Measurements from ENCODE around the gene UBE3A. TPM values are rescaled to one million over a fixed set of nuclear protein-coding genes. Genes with fewer than 3 reads are reported as not detected.
"Not testable (repeated sequence)": the region's sequence is repeated elsewhere in the genome, so short reads cannot be mapped to it uniquely, and the experiment has no call there.

Gene UBE3A
- total RNA-seq, 1 donor = 80.3 TPM

DNA sequence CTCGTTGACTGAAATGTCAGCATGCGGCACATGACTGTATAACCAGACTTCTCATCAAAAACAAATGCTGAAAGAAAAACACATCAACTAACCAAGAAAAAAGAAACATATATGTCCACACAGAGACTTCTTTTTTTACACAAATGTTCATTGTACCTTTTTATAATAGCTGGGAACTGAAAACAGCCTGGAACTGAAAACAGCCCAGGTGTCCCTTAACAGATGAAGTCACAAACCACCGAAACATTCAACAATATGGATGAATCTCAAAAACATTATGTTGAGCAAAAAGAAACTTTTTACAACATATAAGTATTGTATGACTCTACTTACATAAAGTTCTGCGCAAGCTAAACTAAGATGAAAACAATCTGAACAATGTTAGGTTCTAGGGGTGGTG lies 20.6 kb downstream of the UBE3A start:
- no peak for DNase-seq (ENCODE audit: low read depth)
- no peak overlapping the region for H3K4me3 ChIP-seq (ENCODE audit: low read depth, low read length)
- TF ChIP-seq, protein P1, sequence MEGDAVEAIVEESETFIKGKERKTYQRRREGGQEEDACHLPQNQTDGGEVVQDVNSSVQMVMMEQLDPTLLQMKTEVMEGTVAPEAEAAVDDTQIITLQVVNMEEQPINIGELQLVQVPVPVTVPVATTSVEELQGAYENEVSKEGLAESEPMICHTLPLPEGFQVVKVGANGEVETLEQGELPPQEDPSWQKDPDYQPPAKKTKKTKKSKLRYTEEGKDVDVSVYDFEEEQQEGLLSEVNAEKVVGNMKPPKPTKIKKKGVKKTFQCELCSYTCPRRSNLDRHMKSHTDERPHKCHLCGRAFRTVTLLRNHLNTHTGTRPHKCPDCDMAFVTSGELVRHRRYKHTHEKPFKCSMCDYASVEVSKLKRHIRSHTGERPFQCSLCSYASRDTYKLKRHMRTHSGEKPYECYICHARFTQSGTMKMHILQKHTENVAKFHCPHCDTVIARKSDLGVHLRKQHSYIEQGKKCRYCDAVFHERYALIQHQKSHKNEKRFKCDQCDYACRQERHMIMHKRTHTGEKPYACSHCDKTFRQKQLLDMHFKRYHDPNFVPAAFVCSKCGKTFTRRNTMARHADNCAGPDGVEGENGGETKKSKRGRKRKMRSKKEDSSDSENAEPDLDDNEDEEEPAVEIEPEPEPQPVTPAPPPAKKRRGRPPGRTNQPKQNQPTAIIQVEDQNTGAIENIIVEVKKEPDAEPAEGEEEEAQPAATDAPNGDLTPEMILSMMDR (IDR thresholded peaks at IDR 0.05; ENCODE audit: insufficient read depth, low read length) = no peak

DNA sequence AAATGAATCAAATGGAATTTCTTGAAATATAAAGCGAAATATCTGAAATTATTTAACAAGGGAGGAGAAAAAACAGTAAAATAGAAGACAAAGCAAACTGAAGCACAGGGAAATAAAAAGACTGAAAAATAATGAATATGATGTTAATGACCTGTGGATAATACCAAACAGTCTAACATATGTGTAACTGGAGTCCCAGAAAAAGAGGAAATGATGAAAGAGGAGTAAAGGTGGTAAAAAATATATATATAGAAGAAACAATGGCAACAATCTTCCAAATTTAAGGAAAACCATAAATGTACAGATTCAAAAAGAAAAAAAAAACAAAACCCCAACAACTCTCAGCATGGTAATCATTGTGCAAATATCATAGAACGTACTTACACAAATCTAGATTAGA lies 21.2 kb downstream of the UBE3A start:
- H3K4me3 ChIP-seq (ENCODE audit: low read depth, low read length) = no peak overlapping the region
- TF ChIP-seq, protein P1 (IDR thresholded peaks at IDR 0.05; ENCODE audit: insufficient read depth, low read length) = no peak
- DNase-seq (ENCODE audit: low read depth) = no peak

DNA sequence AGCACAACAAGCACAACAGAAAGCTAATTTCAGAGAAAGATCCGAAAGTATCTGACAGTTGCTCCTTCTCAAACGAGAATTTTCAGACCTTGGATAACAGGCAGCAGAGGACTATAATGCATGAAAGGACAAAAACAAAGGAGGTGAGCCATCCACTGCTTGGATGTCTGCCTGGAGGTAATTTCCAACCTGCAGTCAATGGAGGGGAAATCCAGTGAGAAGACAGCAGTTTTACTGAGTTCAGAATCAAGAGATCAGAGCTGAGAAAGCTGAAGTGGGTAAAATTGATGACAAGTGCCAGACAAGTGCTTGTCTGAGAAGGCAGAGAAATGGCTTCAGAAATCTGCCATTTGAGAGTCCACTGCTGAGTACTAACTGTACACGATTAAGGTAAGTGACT lies 22.1 kb downstream of the UBE3A start:
- TF ChIP-seq, protein P1 (IDR thresholded peaks at IDR 0.05; ENCODE audit: insufficient read depth, low read length) = no peak
- H3K4me3 ChIP-seq (ENCODE audit: low read depth, low read length) = no peak overlapping the region
- DNase-seq (ENCODE audit: low read depth) = no peak

DNA sequence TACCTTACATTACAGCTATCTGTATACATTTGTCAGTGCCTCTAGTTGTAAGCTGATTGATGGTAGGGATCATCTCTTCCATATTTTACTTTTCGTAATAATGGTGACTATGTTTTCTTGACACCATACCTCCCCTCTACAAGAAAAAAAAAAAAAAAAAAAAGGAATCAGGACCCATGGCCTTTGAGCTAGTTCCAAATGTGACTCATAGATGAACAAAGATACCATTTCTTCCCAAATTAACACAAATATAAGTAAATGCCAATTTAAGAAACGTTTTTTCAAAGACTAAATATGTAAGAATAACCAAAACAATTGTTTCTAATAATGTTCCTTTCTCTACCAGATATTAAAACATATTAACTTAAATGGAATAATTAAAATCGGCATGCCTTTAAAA lies 23.1 kb downstream of the UBE3A start:
- H3K4me3 ChIP-seq (ENCODE audit: low read depth, low read length) = no peak overlapping the region
- TF ChIP-seq, protein P1 (IDR thresholded peaks at IDR 0.05; ENCODE audit: insufficient read depth, low read length) = no peak
- no peak for DNase-seq (ENCODE audit: low read depth)

DNA sequence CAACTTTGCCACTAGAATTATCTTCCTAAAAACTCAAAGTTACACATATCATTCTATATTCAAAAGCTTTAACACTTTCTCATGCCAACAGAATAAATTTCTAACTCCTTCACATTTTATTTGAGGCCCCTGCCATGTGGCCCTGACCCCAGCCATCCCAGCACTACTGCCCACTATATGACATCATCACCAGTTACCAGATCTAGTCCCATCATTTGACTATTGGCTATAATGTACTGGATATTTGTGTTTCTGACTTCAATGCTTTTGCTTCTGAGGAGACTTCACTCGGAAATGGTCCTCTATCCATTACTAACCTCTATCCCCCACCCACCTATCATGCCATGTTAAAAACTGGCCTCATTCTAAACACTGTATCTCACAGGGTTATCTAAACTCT lies 23.6 kb downstream of the UBE3A start:
- H3K4me3 ChIP-seq (ENCODE audit: low read depth, low read length) = no peak overlapping the region
- TF ChIP-seq, protein P1 (IDR thresholded peaks at IDR 0.05; ENCODE audit: insufficient read depth, low read length) = no peak
- no peak for DNase-seq (ENCODE audit: low read depth)

DNA sequence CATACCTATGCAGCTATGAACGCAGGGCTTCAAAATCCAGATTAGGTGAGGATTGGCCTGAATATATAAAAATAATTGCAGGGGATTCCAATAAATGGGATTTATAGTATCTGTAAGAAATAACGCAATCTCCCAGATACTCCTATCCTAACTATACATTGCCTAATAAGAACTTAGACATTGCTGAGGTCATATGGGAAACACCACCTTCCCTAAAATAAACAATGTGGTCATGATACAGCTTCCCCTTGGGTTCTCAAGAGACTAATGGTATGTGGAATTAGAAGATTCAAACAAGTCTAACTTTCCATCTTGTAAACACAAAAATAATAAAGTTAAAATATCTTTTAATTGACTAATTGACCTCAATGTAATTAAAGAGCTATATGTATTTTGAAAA lies 28.2 kb downstream of the UBE3A start:
- no peak for DNase-seq (ENCODE audit: low read depth)
- no peak overlapping the region for H3K4me3 ChIP-seq (ENCODE audit: low read depth, low read length)
- TF ChIP-seq, protein P1 (IDR thresholded peaks at IDR 0.05; ENCODE audit: insufficient read depth, low read length) = no peak

DNA sequence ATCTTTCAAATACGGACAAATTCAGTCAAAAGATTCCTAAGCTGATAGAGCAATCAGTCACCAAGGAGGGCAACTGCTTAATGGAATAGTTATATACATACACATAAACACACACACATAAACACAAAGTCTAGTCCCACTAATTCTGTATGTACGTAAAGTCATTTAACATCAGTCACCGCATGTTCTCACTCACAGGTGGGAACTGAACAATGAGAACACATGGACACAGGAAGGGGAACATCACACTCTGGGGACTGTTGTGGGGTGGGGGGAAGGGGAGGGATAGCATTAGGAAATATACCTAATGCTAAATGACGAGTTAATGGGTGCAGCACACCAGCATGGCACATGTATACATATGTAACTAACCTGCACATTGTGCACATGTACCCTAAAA lies 29.1 kb downstream of the UBE3A start:
- H3K4me3 ChIP-seq (ENCODE audit: low read depth, low read length); DNase-seq (ENCODE audit: low read depth): not testable (repeated sequence)
